ENCODE data around the gene RICTOR.

Gene RICTOR

DNA sequence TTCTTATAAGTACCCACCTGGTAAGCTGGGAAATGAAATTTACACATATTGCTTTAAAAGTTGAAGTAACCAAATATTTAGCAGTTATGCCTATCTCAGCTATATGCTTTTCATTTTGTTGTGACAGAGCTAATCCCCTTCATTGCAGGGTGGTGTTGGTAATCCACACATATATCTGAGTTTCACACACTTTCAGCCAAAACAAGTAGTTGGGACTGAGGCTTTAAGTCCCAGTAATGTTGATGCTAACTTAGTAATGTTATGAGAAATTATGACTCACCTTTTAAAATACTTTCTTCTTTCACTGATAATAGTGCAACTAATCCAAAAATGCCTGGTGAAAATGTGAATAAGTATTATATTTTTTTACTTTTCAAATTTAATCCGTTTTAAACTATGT is 19.2 kb upstream of the RICTOR start:
- no peak for DNase-seq (ENCODE audit: low read depth in 2 of 2, low spot score in 1 of 2)

DNA sequence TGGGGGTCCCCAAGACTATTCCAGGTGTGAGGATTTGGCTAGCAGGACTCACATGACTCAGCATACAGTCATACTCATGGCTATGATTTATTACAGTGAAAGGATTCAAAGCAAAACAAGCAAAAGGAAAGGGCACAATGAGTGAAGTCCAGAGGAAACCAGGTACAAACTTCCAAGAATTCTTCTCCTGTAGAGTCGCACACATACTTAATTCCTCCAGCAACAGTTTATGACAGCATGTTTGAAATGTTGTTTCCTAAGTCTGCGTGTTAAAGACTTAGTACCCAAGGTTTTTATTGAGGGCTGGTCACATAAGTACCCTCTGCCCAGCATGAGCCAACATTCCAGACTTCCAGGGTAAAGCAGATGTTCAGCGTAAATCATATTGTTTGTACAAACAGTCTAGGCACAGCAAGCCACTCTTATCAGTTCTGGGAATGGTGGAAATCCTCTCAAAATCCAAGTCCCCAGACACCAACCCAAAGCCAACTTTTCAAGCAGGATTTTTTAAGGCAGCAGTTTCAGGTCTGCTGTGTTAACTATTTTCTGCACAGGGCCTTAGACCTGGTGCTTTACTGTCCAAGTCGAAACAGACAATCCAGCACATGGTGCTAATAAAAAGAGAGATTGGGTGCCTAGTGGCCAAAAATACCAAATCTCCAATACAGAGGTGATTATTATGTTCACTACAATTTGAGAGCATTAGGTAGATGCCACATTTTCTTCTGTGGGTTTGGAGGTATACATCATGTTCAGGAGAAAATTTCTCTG is 18.6 kb upstream of the RICTOR start:
- DNase-seq (ENCODE audit: low read depth in 2 of 2, low spot score in 1 of 2): no peak

DNA sequence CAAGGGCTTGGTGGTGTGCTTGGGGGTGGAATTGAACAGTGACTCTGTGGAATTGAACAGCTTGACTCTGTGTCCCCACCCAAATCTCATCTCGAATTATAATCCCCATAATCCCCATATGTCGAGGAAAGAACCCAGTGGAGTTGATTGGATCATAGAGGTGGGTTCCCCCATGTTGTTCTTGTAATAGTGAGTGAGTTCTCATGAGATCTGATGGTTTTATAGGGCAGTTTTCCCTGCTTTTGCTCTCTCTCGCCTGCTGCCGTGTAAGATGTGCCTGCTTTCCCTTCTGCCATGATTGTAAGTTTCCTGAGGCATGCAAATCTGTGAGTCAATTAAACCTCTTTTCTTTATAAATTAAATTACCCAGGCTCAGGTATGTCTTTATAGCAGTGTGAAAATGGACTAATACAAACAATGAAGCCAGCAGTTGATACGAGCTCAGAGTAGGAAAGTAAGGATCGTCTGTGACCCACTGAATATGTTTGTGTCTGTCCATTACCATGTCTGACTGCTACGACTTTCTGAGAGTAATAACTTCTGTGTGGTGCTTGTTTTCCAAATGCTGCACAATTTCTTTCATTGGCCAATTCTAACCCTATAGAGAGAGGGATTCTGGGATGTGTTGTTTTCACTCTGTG is 17.9 kb upstream of the RICTOR start:
- DNase-seq (ENCODE audit: low read depth in 2 of 2, low spot score in 1 of 2): no peak

GRCh38 chr5:39083968-39084367 is 9.8 kb upstream of the RICTOR start:
- DNase-seq (ENCODE audit: low read depth in 2 of 2, low spot score in 1 of 2): no peak

DNA sequence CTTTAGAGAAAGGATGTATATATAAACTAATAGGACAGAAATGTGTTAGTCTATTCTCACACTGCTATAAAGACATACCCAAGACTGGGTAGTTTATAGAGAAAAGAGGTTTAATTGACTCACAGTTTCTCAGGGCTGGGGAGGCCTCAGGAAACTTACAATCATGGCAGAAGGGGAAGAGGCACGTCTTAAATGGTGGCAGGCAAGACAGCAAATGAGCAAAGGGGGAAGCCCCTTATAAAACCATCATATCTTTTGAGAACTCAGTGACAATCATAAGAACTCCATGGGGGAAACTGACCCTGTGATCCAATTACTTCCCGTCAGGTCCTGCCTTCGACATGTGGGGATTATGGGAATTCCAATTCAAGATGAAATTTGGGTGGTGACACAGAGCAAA is 8.8 kb upstream of the RICTOR start:
- DNase-seq (ENCODE audit: low read depth in 2 of 2, low spot score in 1 of 2): no peak

DNA sequence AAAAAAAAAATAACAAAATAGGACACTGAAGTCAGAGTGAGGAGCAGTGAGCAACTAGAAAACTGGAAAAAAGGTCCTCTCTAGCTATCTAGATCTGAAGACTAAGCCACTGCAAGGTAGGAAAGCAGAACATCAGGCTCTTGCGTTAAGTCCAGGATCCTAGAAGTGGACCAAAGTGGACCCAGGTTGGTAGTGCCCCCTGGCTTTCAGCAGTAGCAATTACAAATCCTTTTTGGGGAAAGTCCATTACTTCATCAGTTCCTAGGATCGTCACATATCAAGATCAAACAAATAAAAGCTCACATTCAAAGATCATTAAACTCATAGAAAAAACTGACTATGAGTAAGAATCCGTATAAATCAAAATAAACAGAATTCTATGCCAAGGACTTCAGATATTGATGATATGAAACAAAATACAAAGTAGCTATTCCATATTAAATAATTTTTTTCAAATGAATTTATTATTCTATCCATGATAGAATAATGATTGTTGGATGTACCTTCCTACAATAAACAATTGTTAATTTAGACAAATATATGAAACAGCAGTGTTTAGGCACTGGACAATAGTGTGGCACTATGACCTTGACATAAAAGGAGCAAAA is 6.5 kb upstream of the RICTOR start:
- no peak for DNase-seq (ENCODE audit: low read depth in 2 of 2, low spot score in 1 of 2)

DNA sequence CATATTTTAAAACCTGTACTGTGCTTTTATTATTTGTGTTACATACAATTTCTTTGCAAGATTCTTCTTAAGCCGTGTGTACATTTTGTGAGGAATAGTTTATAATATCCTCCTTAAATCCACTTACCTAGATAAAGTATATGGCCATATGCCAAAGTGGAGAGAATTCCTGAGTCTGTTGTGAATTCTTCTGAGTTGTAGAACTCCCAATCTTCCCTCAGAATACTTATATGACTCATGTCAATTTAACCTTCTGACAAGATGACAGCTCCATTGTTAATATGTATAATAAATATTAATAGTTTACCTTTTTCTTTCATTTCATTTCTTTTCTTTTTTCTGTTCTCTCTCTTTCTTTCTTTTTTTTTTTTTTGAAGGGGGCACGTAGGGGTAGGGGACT is 6.0 kb upstream of the RICTOR start:
- DNase-seq (ENCODE audit: low read depth in 2 of 2, low spot score in 1 of 2): no peak

DNA sequence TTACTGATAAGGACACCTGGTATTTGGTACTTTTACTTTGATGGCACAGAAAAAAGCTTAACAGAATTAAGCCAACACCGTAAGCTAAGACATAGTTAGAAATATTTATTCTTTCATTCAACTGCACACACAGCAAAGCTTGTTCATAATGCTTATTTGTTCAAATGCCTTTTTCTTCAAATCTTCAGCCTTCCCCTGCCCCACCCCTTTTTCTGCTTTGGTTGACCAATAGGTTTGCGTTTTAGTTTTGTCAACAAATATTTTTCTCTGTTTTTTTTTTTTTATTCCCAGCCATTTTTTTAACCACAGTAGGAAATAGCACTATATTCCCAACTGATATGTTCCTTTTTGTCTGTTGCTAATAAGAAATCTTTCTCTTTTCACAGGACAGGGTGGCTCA is 4.9 kb upstream of the RICTOR start:
- DNase-seq (ENCODE audit: low read depth in 2 of 2, low spot score in 1 of 2): no peak

DNA sequence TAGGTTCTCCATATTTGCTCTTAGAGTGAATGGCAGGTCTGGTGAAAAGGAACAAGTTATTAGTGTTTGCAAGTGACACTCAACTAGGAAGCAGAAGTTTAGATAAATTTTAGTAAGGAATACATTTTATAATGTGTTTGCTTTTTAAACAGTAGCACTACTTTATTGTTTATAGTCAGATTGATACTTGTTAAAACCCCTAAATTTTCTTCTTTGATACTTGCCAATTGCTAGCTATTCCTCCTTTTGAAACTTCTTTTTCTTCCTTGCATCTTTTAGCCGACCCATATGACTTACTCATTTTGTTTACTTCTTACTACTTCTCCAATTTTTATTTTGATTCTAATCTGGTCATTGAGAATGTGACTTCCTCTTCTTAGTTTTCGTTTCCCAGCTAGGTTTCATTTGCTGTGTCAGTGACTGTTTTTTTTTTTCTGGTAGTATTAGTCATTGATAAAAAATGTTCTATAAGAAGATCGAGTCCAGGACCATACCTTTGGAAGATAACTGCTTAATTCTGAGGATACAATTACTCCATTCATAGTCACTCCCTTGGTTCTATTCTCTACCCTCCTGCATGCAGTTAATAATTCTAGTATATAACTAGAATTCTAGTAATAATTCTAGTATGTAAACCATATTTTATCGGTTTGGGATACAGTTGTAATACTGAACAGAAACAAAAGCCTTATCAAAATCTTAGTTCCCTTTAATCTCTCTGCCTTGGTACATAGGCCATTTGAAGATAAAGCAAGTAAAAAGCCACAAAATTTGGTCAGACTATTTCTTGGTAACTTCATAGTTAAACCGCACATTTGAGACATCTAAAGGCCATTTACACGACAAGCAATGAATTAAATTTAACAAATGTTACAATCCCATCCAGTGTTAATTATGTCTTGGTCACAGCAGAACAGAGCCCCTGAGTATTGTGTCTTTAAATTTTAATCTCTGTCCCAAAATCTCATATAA is 2.8 kb upstream of the RICTOR start:
- DNase-seq (ENCODE audit: low read depth in 2 of 2, low spot score in 1 of 2): no peak

GRCh38 chr5:39076101-39076756 is 2.0 kb upstream of the RICTOR start:
- no peak for DNase-seq (ENCODE audit: low read depth in 2 of 2, low spot score in 1 of 2)

- no peak for DNase-seq (ENCODE audit: low read depth in 2 of 2, low spot score in 1 of 2)
Measured at GRCh38 chr5:39073767-39074016, 507 bp downstream of the RICTOR start.

- peak; percentile 4 to 20 for DNase-seq (ENCODE audit: low read depth in 2 of 2, low spot score in 1 of 2)
Measured at GRCh38 chr5:39072925-39073766, 1.1 kb downstream of the RICTOR start.

DNA sequence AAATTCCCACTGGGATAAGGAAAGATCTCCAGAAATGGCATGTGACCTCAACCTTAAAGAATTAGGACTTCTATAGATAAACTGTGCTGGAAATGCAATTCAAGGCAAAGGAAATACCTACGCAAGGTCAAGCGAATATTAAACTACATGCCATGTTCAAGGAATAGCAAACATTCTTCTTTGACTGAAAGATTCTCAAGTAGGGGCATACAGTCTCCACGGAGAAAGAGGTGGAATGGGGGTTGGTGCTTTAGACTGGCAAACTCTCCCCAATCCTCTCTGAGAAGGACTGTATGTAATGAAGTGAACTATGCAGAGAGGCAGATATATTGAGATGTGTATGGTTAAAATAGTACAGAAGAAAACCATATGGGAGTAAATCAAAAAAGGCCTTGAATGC is 6.1 kb downstream of the RICTOR start:
- DNase-seq (ENCODE audit: low read depth in 2 of 2, low spot score in 1 of 2): no peak

- no peak for DNase-seq (ENCODE audit: low read depth in 2 of 2, low spot score in 1 of 2)
Measured at GRCh38 chr5:39064450-39064849, 9.7 kb downstream of the RICTOR start.

GRCh38 chr5:39063037-39063436 is 11.2 kb downstream of the RICTOR start:
- no peak for DNase-seq (ENCODE audit: low read depth in 2 of 2, low spot score in 1 of 2)

DNA sequence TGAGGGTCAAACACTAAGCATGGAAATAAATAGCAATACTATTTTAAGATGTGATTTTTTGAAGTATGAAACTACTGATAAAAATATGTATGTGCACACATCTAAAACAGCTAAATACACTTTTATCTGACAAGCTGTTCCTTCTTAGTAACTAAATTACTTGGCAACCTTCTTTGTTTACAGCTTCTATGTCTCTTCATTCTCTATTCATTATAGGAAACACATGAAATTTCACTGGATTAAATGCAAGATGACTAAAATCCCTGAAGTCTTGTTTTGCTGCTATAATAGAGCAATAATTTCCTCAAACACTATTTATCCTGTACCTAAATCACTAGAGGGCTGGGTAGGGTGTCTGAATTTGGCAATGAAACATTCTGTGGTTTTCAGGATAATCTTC is 11.7 kb downstream of the RICTOR start:
- DNase-seq (ENCODE audit: low read depth in 2 of 2, low spot score in 1 of 2): no peak

DNA sequence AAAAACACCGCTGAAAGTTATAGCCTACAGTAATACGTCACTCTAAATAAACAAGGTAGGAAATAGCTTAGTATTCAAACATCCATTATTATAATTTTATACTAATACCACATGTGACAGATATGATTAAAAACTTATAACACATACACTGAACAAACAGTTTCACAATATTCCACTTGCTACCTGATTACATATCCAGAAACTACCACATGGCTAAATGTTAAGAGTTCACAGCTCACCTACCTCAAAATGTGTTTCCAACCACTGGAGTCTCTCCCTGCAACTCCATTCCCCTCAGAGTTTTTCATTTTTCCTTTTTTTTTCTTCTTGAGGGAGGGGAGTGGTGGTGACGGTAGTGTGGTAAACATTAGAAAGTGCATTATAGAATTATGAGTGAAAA is 12.1 kb downstream of the RICTOR start:
- no peak for DNase-seq (ENCODE audit: low read depth in 2 of 2, low spot score in 1 of 2)

DNA sequence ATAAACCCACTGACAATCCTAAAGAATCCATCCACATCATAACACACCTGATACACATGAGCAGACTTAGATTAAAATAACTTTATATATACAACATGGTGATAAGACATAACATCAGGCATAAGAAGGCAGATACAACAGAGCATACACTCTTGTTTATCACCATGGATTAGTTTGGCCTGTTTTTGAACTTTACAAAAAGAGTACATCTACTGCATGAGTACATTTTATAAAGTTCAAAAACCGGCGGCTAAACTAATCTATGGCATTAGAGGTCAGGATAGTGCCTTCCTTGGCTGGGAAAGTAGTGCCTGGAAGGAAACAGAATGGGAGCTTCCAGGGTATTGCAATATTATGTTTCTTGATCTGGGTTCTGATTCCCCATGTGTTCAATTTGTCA is 15.1 kb downstream of the RICTOR start:
- DNase-seq (ENCODE audit: low read depth in 2 of 2, low spot score in 1 of 2): no peak

DNA sequence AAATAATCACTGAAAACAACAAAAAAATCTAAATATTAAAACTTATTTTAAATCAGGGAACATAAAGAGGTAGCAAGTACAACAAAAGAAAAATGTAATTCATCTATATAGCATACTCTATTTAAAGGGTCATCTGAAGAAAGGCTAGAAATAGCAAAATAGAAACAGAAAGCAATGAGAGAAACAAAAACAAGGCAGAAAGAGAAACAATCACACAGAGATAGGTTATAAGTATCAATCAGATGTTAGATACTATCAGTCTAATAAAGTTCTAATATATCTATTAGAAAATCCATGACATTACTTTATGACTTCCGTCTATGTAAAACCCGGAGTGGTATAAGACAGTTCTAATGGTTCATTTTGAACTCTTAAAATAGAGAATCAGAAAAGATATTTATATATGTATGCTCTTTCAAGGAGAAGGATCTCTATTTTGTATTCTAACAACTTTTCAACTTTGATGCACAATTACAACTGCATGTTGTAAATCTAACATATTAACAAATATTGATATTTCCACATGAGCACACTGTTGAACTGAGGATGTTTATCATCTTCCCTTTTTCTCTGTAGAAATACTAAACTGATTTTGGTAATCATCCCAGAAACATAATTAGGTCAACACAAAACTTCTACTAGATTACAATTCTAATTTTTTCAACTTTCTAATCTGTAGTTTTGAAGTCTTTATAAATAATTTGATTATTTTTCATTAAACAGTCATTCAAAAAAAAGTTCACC is 15.8 kb downstream of the RICTOR start:
- no peak for DNase-seq (ENCODE audit: low read depth in 2 of 2, low spot score in 1 of 2)

GRCh38 chr5:39057734-39058133 is 16.5 kb downstream of the RICTOR start:
- DNase-seq (ENCODE audit: low read depth in 2 of 2, low spot score in 1 of 2): no peak

All from stimulated activated CD8-positive, alpha-beta memory T cell treated with anti-CD3 and anti-CD28 coated beads, Interleukin-4, amount 100 ng/mL, for 4 hours (primary cell).